Activated CD4-positive, alpha-beta T cell treated with anti-CD3 and anti-CD28 coated beads, Interleukin-2, Interleukin-6, amounts not matched to agents 100 ng/mL and 50 ng/mL, durations not matched to agents 16 hours and 8 hours (primary cell): ENCODE data around the gene NRXN2.

ENCODE experiments used
- DNase-seq: peaks from one replicate; pipeline ENCODE4 v3.0.0-alpha.2; 2020

The NRXN2 gene

GRCh38 chr11:64758330-64759079 lies 35.5 kb upstream of the NRXN2 start:
- DNase-seq = no peak

GRCh38 chr11:64757549-64758329 lies 34.7 kb upstream of the NRXN2 start:
- no peak for DNase-seq

- DNase-seq = no peak
Measured at GRCh38 chr11:64755681-64756361, 32.8 kb upstream of the NRXN2 start.

GRCh38 chr11:64754919-64755662 lies 32.1 kb upstream of the NRXN2 start:
- no peak for DNase-seq

GRCh38 chr11:64754124-64754918 lies 31.3 kb upstream of the NRXN2 start:
- no peak for DNase-seq

GRCh38 chr11:64753380-64754123 lies 30.6 kb upstream of the NRXN2 start:
- no peak for DNase-seq

- DNase-seq = no peak
Measured at GRCh38 chr11:64753019-64753379, 30.0 kb upstream of the NRXN2 start.

GRCh38 chr11:64752175-64752970 lies 29.4 kb upstream of the NRXN2 start:
- no peak for DNase-seq

- DNase-seq = no peak
Measured at GRCh38 chr11:64751580-64751979, 28.6 kb upstream of the NRXN2 start.

- no peak for DNase-seq
Measured at GRCh38 chr11:64751136-64751535, 28.1 kb upstream of the NRXN2 start.

GRCh38 chr11:64750361-64751054 lies 27.5 kb upstream of the NRXN2 start:
- no peak for DNase-seq

GRCh38 chr11:64747961-64748665 lies 25.1 kb upstream of the NRXN2 start:
- no peak for DNase-seq

GRCh38 chr11:64746486-64746885 lies 23.5 kb upstream of the NRXN2 start:
- DNase-seq = no peak

GRCh38 chr11:64745521-64746328 lies 22.7 kb upstream of the NRXN2 start:
- DNase-seq = peak; percentile 81

- DNase-seq = peak; percentile 82
Measured at GRCh38 chr11:64745189-64745520, 22.2 kb upstream of the NRXN2 start.

- no peak for DNase-seq
Measured at GRCh38 chr11:64744544-64745188, 21.7 kb upstream of the NRXN2 start.

- peak; percentile 85 for DNase-seq
Measured at GRCh38 chr11:64743591-64744543, 20.9 kb upstream of the NRXN2 start, which contains the start of gene RASGRP2. RASGRP2 (minus strand) TSS chr11:64744142; CDS start chr11:64742866, 1,276 bp downstream.
